ENCODE measurements around the gene NCOA7.

The NCOA7 gene

DNA sequence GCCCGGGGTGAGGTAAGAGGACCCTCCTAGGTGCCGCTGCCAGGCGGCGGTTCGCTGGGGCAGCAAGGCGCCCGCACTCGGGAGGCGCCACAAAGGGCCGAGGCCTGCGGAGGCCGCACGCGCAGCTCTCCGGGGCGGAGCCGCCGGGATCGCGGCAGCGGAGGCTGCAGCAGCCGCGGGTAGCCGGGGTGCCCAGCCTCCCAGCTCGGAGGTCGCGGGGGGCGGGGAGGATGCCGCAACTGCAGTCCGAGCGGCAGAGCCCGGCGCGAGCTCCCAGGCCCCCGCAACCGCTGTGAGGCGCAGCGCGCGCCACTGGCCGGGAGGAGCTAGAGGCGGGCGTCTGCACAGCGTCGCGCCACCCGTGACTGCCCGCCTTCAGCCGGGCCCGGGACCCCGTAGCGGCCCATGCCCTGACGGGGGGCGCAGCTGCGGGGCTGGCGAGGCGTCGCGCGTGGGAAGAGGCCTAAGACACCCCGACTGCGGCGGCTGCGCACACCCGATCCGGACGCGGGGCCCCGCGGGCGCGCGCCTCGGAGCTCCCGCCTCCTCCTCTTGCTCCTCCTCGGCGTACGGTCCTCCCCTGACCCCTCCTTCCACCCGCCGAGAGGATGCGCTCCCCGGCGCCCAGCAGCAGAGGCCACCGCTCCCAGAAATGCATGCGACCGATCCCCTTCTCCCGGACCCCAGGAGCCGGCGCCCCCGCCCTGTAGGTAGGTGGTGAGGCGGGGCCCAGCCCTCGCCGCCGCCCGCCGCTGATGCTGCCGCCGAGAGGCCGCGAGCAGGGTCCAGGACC lies at the start of gene NCOA7:
TSS of gene NCOA7 (plus strand) at position 603 of the 793 bp plus-strand sequence. CDS start 24,395 bp downstream, outside the sequence.
- DNase-seq (ENCODE audit: low read depth): peak; percentile 56

DNA sequence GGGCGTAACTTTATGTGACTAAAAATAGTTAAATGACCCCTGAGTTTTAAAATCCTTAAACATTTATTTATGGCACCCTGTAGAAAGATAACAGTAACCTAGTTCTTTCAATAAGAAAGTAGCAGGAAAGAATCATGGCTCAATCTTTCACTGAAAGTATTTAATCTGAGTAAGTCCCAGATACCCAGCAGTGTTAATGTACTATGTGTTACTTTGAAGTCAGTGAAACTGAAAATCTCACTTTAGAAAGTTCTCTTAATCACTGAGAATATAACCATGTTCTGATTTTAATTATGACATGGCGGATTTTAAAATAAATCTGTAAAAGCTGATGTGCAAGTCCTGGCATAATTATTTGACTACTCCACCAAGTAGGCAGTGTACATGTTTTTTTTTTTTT lies 49.4 kb upstream of the NCOA7 start:
- DNase-seq (ENCODE audit: low read depth): no peak

GRCh38 chr6:125742024-125742423 lies 48.7 kb upstream of the NCOA7 start:
- DNase-seq (ENCODE audit: low read depth): no peak

DNA sequence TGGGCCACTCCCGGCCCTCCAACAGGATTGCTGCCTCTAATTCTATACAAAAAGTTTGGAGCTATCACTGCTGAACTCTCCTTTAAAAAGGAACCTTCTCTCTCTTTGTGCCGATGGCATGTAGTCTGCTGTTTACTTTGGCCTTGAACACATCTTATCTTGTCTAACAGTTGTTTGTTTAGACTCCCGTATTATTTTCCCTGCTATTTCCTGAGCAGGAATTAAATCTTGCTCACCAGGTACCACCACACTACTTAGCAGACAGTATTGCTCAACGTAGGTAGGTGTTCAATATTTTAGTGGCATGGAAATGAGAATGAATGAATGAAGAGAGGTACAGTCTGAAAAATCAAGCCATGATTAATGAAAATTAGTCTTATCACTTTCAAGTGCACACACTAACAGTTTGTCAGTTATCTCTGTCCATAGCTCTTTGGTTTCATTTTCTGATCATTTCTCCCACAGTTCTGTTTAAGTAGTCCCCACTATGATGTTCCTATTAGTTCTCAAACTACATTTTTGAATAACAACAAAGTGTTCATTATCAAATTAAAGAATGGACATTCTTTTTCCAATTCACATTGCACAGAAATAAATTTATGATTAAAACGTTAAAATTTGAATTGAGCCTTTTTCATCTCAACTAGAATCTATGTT lies 48.2 kb upstream of the NCOA7 start:
- DNase-seq (ENCODE audit: low read depth): no peak

DNA sequence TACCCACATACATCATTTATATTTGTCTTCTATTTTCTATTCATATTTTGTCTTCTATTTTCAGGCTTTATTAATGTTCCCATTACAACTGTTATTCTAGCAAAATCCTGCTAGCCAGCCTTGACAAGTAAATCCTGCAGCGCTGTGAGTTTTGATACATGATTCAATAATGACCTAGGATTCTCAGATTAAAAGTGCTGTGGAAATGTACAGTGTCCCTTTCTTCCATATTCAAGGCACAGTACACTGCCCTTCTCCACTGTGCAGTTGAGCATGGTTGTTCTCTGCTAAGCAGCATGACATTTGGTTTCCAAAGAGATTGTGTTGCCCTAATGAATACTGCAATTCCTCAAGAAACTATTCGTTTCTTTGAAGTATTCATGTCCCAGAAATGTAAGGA lies 47.2 kb upstream of the NCOA7 start:
- DNase-seq (ENCODE audit: low read depth): no peak

GRCh38 chr6:125745281-125746018 lies 45.3 kb upstream of the NCOA7 start:
- DNase-seq (ENCODE audit: low read depth): no peak

- no peak for DNase-seq (ENCODE audit: low read depth)
Measured at GRCh38 chr6:125746019-125746414, 44.7 kb upstream of the NCOA7 start.

DNA sequence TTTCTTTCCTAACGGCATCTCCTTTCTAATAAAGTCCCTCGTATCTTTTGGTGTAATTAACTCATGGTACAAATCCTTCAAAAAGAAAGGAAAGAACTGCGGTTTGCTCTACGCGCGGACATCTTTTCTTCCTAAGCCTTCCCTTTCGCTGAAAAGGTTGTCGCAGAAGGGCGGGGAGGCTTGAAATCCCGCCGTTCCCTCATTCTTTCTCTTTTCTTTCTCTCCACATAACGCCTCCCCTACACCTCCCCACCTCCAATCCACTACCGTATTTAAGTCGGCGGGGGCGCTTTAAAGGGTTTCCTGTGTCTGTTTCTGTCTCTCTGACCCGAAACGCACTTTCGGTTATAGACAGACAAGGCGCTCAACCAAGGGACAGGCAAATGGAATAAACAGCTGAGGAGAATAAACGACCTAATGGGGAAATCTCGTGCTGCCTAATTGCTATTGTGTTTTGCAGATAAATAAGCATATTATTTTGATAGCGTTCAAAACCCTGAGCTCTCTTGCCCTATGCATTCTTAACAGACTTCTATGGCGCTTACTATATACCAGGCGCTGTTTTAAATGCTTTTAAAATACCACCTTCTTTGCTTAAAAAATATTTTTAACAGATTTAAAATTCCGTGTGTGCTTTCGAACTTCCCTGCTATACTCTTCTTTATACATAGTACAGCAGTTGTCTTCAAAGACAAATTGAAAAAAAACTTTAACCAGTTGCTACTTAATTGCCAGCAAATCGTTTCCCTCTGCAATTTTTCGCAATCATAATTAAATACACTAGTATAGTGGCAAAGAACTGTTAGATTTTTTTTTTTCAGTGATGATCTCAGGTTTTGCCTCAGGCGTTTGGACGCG lies 43.8 kb upstream of the NCOA7 start:
- DNase-seq (ENCODE audit: low read depth): no peak

GRCh38 chr6:125747589-125748405 lies 43.0 kb upstream of the NCOA7 start:
- DNase-seq (ENCODE audit: low read depth): no peak

GRCh38 chr6:125748406-125749172 lies 42.2 kb upstream of the NCOA7 start:
- no peak for DNase-seq (ENCODE audit: low read depth)

DNA sequence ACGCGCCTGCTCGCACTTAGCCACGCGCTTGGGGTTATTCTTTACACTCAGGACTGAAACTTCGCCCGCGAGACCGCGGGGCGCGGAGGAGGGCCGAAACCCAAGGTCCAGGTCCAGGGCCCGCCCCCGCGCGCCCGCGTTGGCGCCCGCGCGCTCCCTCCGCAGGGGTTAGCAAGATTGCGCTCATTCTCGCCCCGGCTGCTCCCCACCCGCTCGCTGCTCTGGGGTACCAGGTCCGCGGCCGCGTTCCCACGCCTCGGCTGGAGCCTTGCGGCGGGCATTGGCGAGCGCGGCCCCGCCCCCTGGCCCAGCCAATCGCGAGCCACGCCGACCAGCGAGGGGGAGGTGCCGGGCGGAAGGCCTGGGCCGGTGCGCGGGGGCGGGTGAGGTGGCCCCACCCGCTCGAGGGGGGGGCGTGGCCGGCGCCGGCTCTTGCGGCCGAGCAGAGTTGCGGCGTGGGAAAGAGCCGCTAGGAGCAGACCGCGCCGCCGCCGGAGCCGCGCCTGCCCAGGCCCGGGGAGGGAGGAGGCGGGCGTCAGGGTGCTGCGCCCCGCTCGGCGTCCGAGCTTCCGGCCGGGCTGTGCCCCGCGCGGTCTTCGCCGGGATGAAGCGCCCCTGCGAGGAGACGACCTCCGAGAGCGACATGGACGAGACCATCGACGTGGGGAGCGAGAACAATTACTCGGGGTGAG lies 41.4 kb upstream of the NCOA7 start, which contains the start of gene HEY2:
TSS of gene HEY2 (plus strand) at position 460 of the 692 bp plus-strand sequence. CDS start at position 605, 145 bp downstream.
- DNase-seq (ENCODE audit: low read depth): peak; percentile 41

- DNase-seq (ENCODE audit: low read depth): no peak
Measured at GRCh38 chr6:125749865-125750691, 40.7 kb upstream of the NCOA7 start.

GRCh38 chr6:125750692-125751333 lies 39.9 kb upstream of the NCOA7 start:
- DNase-seq (ENCODE audit: low read depth): no peak

- DNase-seq (ENCODE audit: low read depth): no peak
Measured at GRCh38 chr6:125751334-125751916, 39.3 kb upstream of the NCOA7 start.

DNA sequence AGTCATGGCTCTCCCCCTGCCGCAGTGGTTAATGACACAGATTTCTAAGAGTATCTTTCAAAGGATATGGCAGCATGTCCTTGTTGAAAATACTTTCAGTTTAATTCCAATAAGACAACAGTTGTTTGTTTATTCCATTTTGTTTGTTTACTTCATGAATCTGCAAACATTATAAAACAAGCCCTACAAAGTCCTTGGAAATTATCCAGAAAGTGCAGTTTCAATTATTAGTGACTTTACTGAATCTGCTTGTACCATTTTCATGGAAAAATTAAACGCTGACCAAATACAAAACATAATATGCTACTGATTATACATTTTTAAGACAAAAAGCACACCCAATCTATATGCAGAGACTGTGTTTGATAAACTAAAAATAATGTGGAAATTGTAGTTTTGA lies 38.0 kb upstream of the NCOA7 start:
- no peak for DNase-seq (ENCODE audit: low read depth)

DNA sequence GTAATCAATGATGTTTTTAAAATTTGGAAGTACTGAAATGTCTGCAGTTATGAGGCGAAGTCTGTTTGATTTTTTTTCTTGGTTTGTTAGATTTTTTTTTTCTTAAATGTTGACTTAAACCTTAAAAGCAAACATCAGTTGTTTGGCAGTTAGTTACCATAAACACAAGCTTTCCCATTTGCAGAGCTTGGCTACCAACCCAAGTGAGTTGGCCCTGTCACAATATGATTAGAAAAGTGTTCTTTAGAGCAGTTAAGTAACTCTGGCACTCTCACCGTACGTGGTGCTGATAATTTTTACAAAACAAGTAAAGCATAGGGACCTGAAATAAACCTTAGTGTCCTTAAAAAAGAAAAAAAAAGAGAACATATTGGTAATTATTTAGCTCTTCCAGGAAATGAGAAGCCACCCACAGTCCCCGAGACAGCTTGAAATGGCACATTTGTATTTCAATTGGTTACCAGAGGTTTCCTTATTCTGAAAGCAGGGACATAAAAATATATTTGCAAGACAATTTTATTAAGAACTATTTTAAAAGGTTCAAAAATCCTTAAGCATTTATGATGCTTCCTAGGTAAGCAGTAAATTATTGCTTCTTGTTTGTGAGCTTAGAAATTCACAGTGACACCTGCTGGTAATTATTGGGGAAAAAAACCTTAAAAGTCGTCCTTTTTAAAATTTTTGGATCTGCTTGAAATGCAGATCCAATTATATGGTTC lies 37.4 kb upstream of the NCOA7 start:
- no peak for DNase-seq (ENCODE audit: low read depth)

DNA sequence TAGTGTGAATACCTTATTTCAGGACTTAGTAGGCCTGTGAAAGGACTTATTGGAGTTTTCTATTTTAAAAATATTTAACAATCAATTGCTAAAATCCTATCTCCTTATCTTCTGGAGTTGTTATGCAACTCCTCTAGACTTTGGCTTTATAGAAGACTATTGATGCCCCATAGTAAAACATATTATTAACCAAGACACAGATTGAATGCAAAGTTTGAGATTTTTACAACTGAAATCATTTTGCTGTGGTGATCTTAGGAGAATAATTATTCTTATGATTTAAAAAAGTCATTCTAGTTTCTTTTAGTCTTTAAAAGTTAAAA lies 36.9 kb upstream of the NCOA7 start:
- DNase-seq (ENCODE audit: low read depth): no peak

Measured in stimulated activated CD8-positive, alpha-beta memory T cell treated with anti-CD3 and anti-CD28 coated beads, Interleukin-15, amount 100 ng/mL, for 1 hour (primary cell).